Hepatocyte (in vitro differentiated cells): ENCODE measurements around the gene NLRX1.

Experiments
- EZH2 ChIP-seq: fragments of 200-600 bp; sonication (generic); IDR thresholded peaks from 2 replicates; pipeline ENCODE4 v1.6.1; 2016; ENCODE audit warnings: antibody characterized with exemption, mild to moderate bottlenecking, borderline replicate concordance
- TF ChIP-seq, protein P1 (sequence below): fragments of 200-600 bp; sonication (generic); IDR thresholded peaks from 2 replicates; pipeline ENCODE4 v1.5.1; 2016; ENCODE audit warnings: antibody characterized with exemption, mild to moderate bottlenecking; ENCODE audit not compliant: poor library complexity

GRCh38 chr11:119190531-119190930 lies 22.0 kb downstream of the NLRX1 start:
- TF ChIP-seq, protein P1, sequence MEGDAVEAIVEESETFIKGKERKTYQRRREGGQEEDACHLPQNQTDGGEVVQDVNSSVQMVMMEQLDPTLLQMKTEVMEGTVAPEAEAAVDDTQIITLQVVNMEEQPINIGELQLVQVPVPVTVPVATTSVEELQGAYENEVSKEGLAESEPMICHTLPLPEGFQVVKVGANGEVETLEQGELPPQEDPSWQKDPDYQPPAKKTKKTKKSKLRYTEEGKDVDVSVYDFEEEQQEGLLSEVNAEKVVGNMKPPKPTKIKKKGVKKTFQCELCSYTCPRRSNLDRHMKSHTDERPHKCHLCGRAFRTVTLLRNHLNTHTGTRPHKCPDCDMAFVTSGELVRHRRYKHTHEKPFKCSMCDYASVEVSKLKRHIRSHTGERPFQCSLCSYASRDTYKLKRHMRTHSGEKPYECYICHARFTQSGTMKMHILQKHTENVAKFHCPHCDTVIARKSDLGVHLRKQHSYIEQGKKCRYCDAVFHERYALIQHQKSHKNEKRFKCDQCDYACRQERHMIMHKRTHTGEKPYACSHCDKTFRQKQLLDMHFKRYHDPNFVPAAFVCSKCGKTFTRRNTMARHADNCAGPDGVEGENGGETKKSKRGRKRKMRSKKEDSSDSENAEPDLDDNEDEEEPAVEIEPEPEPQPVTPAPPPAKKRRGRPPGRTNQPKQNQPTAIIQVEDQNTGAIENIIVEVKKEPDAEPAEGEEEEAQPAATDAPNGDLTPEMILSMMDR = no peak
- no peak for TF ChIP-seq EZH2
